WI38 (cell line): ENCODE data around the gene PCDH8.
A peak's percentile ranks its signal among the peaks of the same experiment; 100 is the strongest.

Source experiments
- H3K4me3 ChIP-seq: 2 replicates; pipeline ENCODE4 v1.5.1; 2011; ENCODE audit warnings: low read depth, mild to moderate bottlenecking, control low read depth, low read length
- CTCF ChIP-seq: IDR thresholded peaks from 2 replicates; pipeline ENCODE4 v1.5.1; 2012; ENCODE audit warnings: low read depth, mild to moderate bottlenecking, control low read depth, low read length

PCDH8 gene, protein sequence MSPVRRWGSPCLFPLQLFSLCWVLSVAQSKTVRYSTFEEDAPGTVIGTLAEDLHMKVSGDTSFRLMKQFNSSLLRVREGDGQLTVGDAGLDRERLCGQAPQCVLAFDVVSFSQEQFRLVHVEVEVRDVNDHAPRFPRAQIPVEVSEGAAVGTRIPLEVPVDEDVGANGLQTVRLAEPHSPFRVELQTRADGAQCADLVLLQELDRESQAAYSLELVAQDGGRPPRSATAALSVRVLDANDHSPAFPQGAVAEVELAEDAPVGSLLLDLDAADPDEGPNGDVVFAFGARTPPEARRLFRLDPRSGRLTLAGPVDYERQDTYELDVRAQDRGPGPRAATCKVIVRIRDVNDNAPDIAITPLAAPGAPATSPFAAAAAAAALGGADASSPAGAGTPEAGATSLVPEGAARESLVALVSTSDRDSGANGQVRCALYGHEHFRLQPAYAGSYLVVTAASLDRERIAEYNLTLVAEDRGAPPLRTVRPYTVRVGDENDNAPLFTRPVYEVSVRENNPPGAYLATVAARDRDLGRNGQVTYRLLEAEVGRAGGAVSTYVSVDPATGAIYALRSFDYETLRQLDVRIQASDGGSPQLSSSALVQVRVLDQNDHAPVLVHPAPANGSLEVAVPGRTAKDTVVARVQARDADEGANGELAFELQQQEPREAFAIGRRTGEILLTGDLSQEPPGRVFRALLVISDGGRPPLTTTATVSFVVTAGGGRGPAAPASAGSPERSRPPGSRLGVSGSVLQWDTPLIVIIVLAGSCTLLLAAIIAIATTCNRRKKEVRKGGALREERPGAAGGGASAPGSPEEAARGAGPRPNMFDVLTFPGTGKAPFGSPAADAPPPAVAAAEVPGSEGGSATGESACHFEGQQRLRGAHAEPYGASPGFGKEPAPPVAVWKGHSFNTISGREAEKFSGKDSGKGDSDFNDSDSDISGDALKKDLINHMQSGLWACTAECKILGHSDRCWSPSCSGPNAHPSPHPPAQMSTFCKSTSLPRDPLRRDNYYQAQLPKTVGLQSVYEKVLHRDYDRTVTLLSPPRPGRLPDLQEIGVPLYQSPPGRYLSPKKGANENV

DNA sequence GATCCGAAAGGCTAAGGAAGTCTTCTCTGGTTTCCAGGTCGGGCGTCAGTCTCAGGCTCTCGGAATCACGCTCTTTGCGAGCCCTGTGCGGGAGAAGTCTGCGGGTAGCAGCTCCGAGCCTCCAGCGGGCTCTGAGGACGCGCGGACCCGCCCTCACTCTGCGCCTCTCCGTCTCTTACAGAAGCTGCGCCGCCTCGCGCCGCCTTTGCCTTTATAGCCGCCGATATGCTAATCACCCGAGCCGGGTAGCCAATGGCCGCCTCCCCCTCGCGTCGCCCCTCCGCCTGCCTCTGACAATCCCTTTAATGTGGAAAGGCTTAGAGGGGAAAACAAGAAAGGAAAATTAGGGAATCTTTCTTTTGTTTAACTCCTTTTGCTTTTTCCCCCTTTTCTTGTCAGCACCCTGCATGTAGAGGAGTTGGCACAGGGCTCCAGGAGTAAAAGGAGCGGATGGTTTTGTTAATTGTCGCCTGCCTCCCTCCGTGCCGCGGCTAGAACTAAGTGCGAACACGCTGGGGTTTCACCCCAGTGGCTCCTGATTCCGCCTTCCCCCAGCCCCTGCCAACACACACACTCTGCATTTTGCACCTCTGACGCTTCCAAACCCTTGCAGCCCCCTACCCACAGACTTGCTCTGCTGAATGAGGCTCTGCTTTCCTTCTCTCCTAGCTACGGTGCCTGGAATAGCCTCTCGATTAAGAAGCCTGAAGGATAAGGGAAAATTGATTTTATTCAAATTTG lies at the start of gene PCDH8:
TSS of gene PCDH8 (minus strand) at position 186 of the 741 bp plus-strand sequence. CDS start 204 bp downstream, outside the sequence.
- no peak within 1 kb of the TSS for H3K4me3 ChIP-seq
- no peak for TF ChIP-seq CTCF

DNA sequence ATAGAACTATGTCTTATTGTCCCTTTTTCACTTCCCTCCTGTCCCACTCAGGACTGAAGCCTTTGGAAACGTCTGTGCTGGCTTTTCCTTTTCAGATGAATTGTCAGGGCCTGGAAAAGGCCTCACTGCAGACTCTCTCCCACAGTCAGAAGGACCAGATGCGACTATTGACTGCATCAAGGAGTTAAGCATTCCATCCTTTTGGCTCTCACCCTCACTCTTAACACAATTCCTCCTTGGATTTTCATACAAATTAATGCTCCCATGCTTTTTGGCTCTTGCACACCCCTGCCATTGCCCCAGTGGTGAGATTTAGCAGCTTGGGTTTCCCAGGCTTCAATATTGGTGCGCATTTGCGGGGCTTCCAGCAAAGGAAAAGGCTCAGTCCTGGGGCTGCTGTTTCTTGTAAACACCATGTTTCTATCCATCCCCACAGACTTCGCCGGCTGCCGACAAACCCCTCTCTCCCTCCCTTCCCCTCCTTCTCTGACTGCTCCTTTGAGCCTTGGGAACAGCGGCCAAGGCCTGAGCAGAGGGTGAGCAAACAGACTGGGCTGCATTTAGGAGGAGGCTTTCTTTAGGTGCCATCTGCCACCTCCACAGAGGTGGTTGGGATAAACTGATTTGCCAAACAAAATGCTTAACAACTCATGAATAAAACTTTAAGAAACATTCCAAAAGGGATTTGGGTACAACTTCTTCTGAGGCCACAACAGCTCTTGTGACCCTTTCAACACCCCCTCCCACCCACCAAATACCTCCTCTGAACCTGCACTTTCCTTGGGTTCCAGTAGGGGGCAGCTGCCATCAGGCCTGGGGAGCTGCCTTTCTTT lies 48.6 kb upstream of the PCDH8 start:
- no peak overlapping the region for H3K4me3 ChIP-seq
- TF ChIP-seq CTCF: peak; percentile 60

GRCh38 chr13:52894413-52894812 lies 46.0 kb upstream of the PCDH8 start:
- TF ChIP-seq CTCF: no peak
- H3K4me3 ChIP-seq: no peak overlapping the region

DNA sequence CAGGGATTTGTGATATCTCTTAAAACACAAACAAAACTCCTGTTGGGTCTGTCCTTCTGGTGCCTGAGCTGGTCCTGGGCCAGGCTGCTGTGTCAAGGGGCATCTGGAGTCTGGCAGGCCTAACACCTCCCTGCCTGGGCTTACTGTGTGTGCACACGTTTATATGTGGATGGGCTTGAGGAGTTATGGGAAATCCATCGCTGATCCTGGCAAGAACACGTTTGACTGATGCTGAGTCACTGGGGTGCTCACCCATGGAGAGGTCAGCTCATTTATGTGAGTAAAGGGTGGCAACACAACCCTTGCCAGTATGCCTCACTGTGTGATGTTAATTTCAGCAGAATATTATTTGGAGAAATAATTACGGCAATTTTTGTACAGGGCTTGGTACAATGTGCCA lies 44.5 kb upstream of the PCDH8 start:
- no peak overlapping the region for H3K4me3 ChIP-seq
- no peak for TF ChIP-seq CTCF

DNA sequence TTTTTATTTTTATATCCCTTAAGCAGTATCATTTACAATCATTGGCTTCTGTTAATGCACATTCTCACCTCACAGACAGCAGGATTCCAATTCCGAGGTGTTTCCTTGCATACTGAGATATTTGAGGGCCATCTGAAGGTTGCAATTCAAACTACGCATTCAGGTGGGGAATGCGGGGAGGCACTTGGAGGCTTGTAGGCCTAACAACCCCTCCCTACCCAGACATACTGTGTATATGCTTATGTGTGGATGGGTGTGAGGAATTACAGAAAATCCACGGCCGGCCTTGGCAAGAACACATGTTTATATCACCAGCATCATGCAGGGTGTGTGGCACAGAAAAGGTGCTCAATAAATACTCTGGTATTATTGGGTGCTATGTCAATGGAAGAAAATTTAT lies 43.3 kb upstream of the PCDH8 start:
- no peak overlapping the region for H3K4me3 ChIP-seq
- TF ChIP-seq CTCF: no peak

DNA sequence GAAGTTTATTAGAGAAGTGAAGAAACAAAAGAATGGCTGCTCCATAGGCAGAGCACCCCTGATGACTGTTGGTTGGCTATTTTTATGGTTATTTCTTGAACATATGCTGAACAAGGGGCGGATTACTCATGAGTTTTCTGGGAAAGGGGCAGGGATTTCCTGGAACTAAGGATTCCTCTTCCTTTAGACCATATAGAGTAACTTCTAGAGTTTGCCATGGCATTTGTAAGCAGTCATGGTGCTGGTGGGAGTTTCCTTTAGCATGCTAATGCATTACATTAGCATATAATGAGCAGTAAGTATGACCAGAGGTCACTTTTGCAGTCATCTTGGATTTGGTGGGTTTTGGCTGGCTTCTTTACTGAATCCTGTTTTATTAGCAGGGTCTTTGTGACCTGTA lies 38.7 kb upstream of the PCDH8 start:
- H3K4me3 ChIP-seq: no peak overlapping the region
- TF ChIP-seq CTCF: no peak
